ENCODE results near the gene NUP93. TPM values are rescaled to one million over a fixed set of nuclear protein-coding genes. Genes with fewer than 3 reads are reported as not detected.

NUP93 gene
- total and polyA plus RNA-seq, 2 experiments from 2014 or later = 139 to 187 TPM

GRCh38 chr16:56830669-56831068 lies 100.7 kb downstream of the NUP93 start (continued):
- TF ChIP-seq ZNF462 (CRISPR knock-in tag; IDR thresholded peaks at IDR 0.05) = no peak
- no peak for TF ChIP-seq CREB1 (CRISPR knock-in tag; IDR thresholded peaks at IDR 0.05; ENCODE audit: low read depth)
- no peak for TF ChIP-seq EZH2phosphoT487 (IDR thresholded peaks at IDR 0.05; ENCODE audit: unreplicated experiment)
- TF ChIP-seq NANOG (IDR thresholded peaks at IDR 0.05; ENCODE audit: borderline replicate concordance) = no peak
- no peak for TF ChIP-seq ZNF114 (CRISPR knock-in tag; IDR thresholded peaks at IDR 0.05)

DNA sequence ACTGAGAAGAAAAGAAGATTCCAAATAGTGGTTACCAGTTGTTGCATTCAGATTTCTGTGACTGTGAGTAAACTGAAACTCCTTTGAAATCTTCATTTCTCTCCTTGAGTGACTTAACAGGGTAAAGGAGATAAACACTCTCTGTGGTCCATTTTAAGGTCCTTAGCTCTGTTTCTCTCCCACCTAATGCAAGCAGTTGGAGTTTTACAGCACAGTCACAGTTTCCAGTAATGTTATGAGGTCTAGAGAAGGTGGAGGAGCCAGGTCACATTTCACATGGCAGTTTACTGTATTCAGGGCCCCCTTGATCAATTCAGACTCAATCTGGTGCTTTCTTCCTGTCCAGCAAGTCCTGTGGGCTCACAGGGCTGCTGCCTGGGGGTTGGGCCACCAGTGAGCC lies 102.8 kb downstream of the NUP93 start:
- Histone ChIP-seq H3F3A (replicated peaks; ENCODE audit: low read depth) (no peaks in the 10 kb centered on the region), H3K79me2 (replicated peaks; ENCODE audit: insufficient read depth) (no peaks in the 10 kb centered on the region), H2AFZ (no peak overlapping the region), H4K20me1 (replicated peaks; ENCODE audit: insufficient read depth) (peaks cover 8% of the 10 kb centered on the region), H3K36me3 (ENCODE audit: insufficient read depth) (peaks cover 28% of the 10 kb centered on the region), H3K4me2 (no peak overlapping the region), H3K4me3 (no peak overlapping the region), H3K27me3 (ENCODE audit: insufficient read depth) (no peaks in the 10 kb centered on the region), H3K9me2 (ENCODE audit: insufficient read depth) (no peaks in the 10 kb centered on the region), H3K27ac (ENCODE audit: low read depth) (no peak overlapping the region), H3K4me1 (ENCODE audit: insufficient read depth) (no peaks in the 10 kb centered on the region)
- H3K4me1 Mint-ChIP-seq = no peaks in the 10 kb centered on the region
- H3K27me3 Mint-ChIP-seq (ENCODE audit: insufficient read depth, low read depth, poor library complexity) = no peaks in the 10 kb centered on the region
- no peak overlapping the region for H3K4me3 Mint-ChIP-seq
- ATAC-seq (no peak), DNase-seq (ENCODE audit: low spot score) (no peak)
- no peaks in the 10 kb centered on the region for H3K9me3 Mint-ChIP-seq
- peaks cover 59% of the 10 kb centered on the region for H3K36me3 Mint-ChIP-seq (ENCODE audit: low read depth)
- H3K27ac Mint-ChIP-seq = no peak overlapping the region
- TF ChIP-seq NANOG (IDR thresholded peaks at IDR 0.05; ENCODE audit: borderline replicate concordance) = no peak
- no peak for TF ChIP-seq ZNF331 (CRISPR knock-in tag; IDR thresholded peaks at IDR 0.05; ENCODE audit: low read depth)
- no peak for TF ChIP-seq EZH2 (IDR thresholded peaks at IDR 0.05; ENCODE audit: low read depth, unreplicated experiment)
- TF ChIP-seq POLR2AphosphoS5 (IDR thresholded peaks at IDR 0.05; ENCODE audit: low read depth) = no peak
- no peak for TF ChIP-seq EZH2phosphoT487 (IDR thresholded peaks at IDR 0.05; ENCODE audit: unreplicated experiment)
- TF ChIP-seq REST (IDR thresholded peaks at IDR 0.05; ENCODE audit: unreplicated experiment) = no peak
- TF ChIP-seq STAT1 (IDR thresholded peaks at IDR 0.05; ENCODE audit: unreplicated experiment) = no peak
- TF ChIP-seq CREB1 (CRISPR knock-in tag; IDR thresholded peaks at IDR 0.05; ENCODE audit: low read depth) = no peak
- TF ChIP-seq CTCF (conservative IDR thresholded peaks at IDR 0.05; ENCODE audit: low read depth in 2 of 2) = no peak

All from GM23338 (cell line).